GM19324 (cell line): Measurements from ENCODE around the gene CDH15.

Experiments
- ATAC-seq: cut with Tn5 transposase; IDR thresholded peaks from one replicate; pipeline ENCODE4 v1.9.1; 2021; ENCODE audit warnings: mild to moderate bottlenecking, moderate library complexity; ENCODE audit not compliant: unreplicated experiment, low FRiP score

Gene CDH15

GRCh38 chr16:89198417-89199240 is 27.1 kb downstream of the CDH15 start:
- ATAC-seq, result no peak

- ATAC-seq, result no peak
These were observed 27.9 kb downstream of the CDH15 start for GRCh38 chr16:89199241-89200123.

- ATAC-seq, result no peak
These were observed 28.7 kb downstream of the CDH15 start, which contains the start of gene SLC22A31 for GRCh38 chr16:89200124-89200849. SLC22A31 (minus strand) TSS chr16:89200537; CDS start chr16:89200501, 36 bp downstream.

GRCh38 chr16:89200850-89201411 is 29.4 kb downstream of the CDH15 start:
- no peak for ATAC-seq

GRCh38 chr16:89201439-89202377 is 30.2 kb downstream of the CDH15 start:
- no peak for ATAC-seq

GRCh38 chr16:89202422-89203215 is 31.1 kb downstream of the CDH15 start:
- no peak for ATAC-seq

- ATAC-seq, result no peak
These were observed 36.4 kb downstream of the CDH15 start for GRCh38 chr16:89207993-89208392.

- ATAC-seq, result no peak
These were observed 38.0 kb downstream of the CDH15 start for GRCh38 chr16:89209522-89210044.

- ATAC-seq, result no peak
These were observed 38.8 kb downstream of the CDH15 start for GRCh38 chr16:89210165-89210903.

GRCh38 chr16:89210904-89211515 is 39.5 kb downstream of the CDH15 start:
- no peak for ATAC-seq

GRCh38 chr16:89216315-89217137 is 45.0 kb downstream of the CDH15 start:
- no peak for ATAC-seq

- no peak for ATAC-seq
These were observed 45.5 kb downstream of the CDH15 start for GRCh38 chr16:89217138-89217387.

- peak; percentile 90 for ATAC-seq
These were observed 46.0 kb downstream of the CDH15 start, which contains the start of gene ZNF778 for GRCh38 chr16:89217388-89218191. ZNF778 (plus strand) TSS chr16:89217703; CDS start chr16:89221128, 3,425 bp downstream.

GRCh38 chr16:89219365-89219764 is 47.8 kb downstream of the CDH15 start:
- no peak for ATAC-seq

- no peak for ATAC-seq
These were observed 50.1 kb downstream of the CDH15 start for GRCh38 chr16:89221604-89222003.

GRCh38 chr16:89222931-89223330 is 51.4 kb downstream of the CDH15 start:
- ATAC-seq, result no peak
